Activated CD4-positive, alpha-beta T cell treated with anti-CD3 and anti-CD28 coated beads, Interleukin-2, amount 10 ng/mL, durations not matched to agents 24 days and 14 days (primary cell): ENCODE data around the gene PRPF40B. TPM values are rescaled to one million over a fixed set of nuclear protein-coding genes. Genes with fewer than 3 reads are reported as not detected.

Experiments
- DNase-seq: peaks from one replicate; pipeline ENCODE4 v3.0.0; 2022
- H3K27ac Mint-ChIP-seq: one replicate; pipeline ENCODE4 v1.8.0; 2022; ENCODE audit warnings: mild to moderate bottlenecking, mixed read lengths
- H3K27me3 Mint-ChIP-seq: one replicate; pipeline ENCODE4 v1.8.0; 2022; ENCODE audit warnings: mixed read lengths
- H3K36me3 Mint-ChIP-seq: one replicate; pipeline ENCODE4 v1.8.0; 2022; ENCODE audit warnings: low read depth, mild to moderate bottlenecking, mixed read lengths
- H3K4me1 Mint-ChIP-seq: one replicate; pipeline ENCODE4 v1.8.0; 2021; ENCODE audit warnings: mixed read lengths
- H3K4me3 Mint-ChIP-seq: one replicate; pipeline ENCODE4 v1.8.0; 2022; ENCODE audit warnings: mild to moderate bottlenecking, moderate library complexity, mixed read lengths
- H3K9me3 Mint-ChIP-seq: one replicate; pipeline ENCODE4 v1.8.0; 2021; ENCODE audit warnings: mixed read lengths
- intact Hi-C: fragments of 100-400 bp; cut with micrococcal nuclease; formaldehyde crosslinking; loops from one replicate; pipeline ENCODE4 v1.15.1; 2023
- total RNA-seq: library from RNA; stranded (reverse); gene quantifications from 2 replicates; pipeline ENCODE4 v1.2.3, GENCODE V29; 2022

Gene PRPF40B
- total RNA-seq, 1 donor from 2014 or later: 12.3 TPM

GRCh38 chr12:49648712-49649003 is 25.3 kb downstream of the PRPF40B start:
- H3K27ac Mint-ChIP-seq: no peak overlapping the region
- no peaks in the 10 kb centered on the region for H3K9me3 Mint-ChIP-seq
- intact Hi-C loops: no loop called here
- DNase-seq: no peak
- no peak overlapping the region for H3K4me3 Mint-ChIP-seq
- peaks cover 55% of the 10 kb centered on the region for H3K36me3 Mint-ChIP-seq
- peaks cover 30% of the 10 kb centered on the region for H3K4me1 Mint-ChIP-seq
- H3K27me3 Mint-ChIP-seq: no peaks in the 10 kb centered on the region

- Mint-ChIP-seq H3K4me1 (peaks cover 28% of the 10 kb centered on the region), H3K27ac (peak overlapping the region; percentile 37), H3K4me3 (no peak overlapping the region), H3K36me3 (peaks cover 56% of the 10 kb centered on the region), H3K27me3 (no peaks in the 10 kb centered on the region), H3K9me3 (no peaks in the 10 kb centered on the region)
- intact Hi-C loops: no loop called here
- no peak for DNase-seq
These were observed 26.1 kb downstream of the PRPF40B start for GRCh38 chr12:49649445-49649844.

GRCh38 chr12:49649892-49650291 is 26.5 kb downstream of the PRPF40B start:
- Mint-ChIP-seq H3K36me3 (peaks cover 56% of the 10 kb centered on the region), H3K4me1 (peaks cover 25% of the 10 kb centered on the region), H3K4me3 (no peak overlapping the region), H3K9me3 (no peaks in the 10 kb centered on the region), H3K27ac (no peak overlapping the region), H3K27me3 (no peaks in the 10 kb centered on the region)
- intact Hi-C loops: no loop called here
- DNase-seq: no peak

- Mint-ChIP-seq H3K36me3 (peaks cover 63% of the 10 kb centered on the region), H3K9me3 (no peaks in the 10 kb centered on the region), H3K4me1 (peaks cover 28% of the 10 kb centered on the region), H3K27me3 (no peaks in the 10 kb centered on the region), H3K27ac (no peak overlapping the region), H3K4me3 (no peak overlapping the region)
- no peak for DNase-seq
- intact Hi-C loops: no loop called here
These were observed 28.5 kb downstream of the PRPF40B start for GRCh38 chr12:49651855-49652254.

GRCh38 chr12:49652921-49653520 is 29.7 kb downstream of the PRPF40B start:
- no peak for DNase-seq
- H3K4me3 Mint-ChIP-seq: no peak overlapping the region
- peaks cover 29% of the 10 kb centered on the region for H3K4me1 Mint-ChIP-seq
- no peak overlapping the region for H3K27ac Mint-ChIP-seq
- intact Hi-C loops: no loop called here
- H3K27me3 Mint-ChIP-seq: no peaks in the 10 kb centered on the region
- peaks cover 63% of the 10 kb centered on the region for H3K36me3 Mint-ChIP-seq
- H3K9me3 Mint-ChIP-seq: no peaks in the 10 kb centered on the region

GRCh38 chr12:49654715-49655114 is 31.4 kb downstream of the PRPF40B start:
- intact Hi-C loops: no loop called here
- no peaks in the 10 kb centered on the region for H3K27me3 Mint-ChIP-seq
- no peak overlapping the region for H3K27ac Mint-ChIP-seq
- H3K4me3 Mint-ChIP-seq: no peak overlapping the region
- H3K4me1 Mint-ChIP-seq: peaks cover 17% of the 10 kb centered on the region
- no peak for DNase-seq
- H3K36me3 Mint-ChIP-seq: peaks cover 61% of the 10 kb centered on the region
- H3K9me3 Mint-ChIP-seq: no peaks in the 10 kb centered on the region

- Mint-ChIP-seq H3K36me3 (peaks cover 59% of the 10 kb centered on the region), H3K4me1 (peaks cover 17% of the 10 kb centered on the region), H3K27ac (peak overlapping the region; percentile 23), H3K9me3 (no peaks in the 10 kb centered on the region), H3K27me3 (no peaks in the 10 kb centered on the region), H3K4me3 (no peak overlapping the region)
- DNase-seq: no peak
- intact Hi-C loops: no loop called here
These were observed 32.4 kb downstream of the PRPF40B start for GRCh38 chr12:49655595-49656236.

GRCh38 chr12:49658276-49658675 is 34.9 kb downstream of the PRPF40B start:
- DNase-seq: no peak
- Mint-ChIP-seq H3K27me3 (no peaks in the 10 kb centered on the region), H3K4me1 (peaks cover 41% of the 10 kb centered on the region), H3K36me3 (peaks cover 73% of the 10 kb centered on the region), H3K27ac (no peak overlapping the region), H3K4me3 (no peak overlapping the region), H3K9me3 (no peaks in the 10 kb centered on the region)
- intact Hi-C loops: no loop called here

- no peak overlapping the region for H3K27ac Mint-ChIP-seq
- DNase-seq: no peak
- peaks cover 70% of the 10 kb centered on the region for H3K36me3 Mint-ChIP-seq
- intact Hi-C loops: loop anchor here (5.0 kb wide), 1 partner anchor 93 kb away; no protein-coding TSS in a partner anchor
- no peak overlapping the region for H3K4me3 Mint-ChIP-seq
- H3K9me3 Mint-ChIP-seq: no peaks in the 10 kb centered on the region
- no peaks in the 10 kb centered on the region for H3K27me3 Mint-ChIP-seq
- H3K4me1 Mint-ChIP-seq: peaks cover 55% of the 10 kb centered on the region
These were observed 36.4 kb downstream of the PRPF40B start for GRCh38 chr12:49659753-49660152.

GRCh38 chr12:49661191-49661590 is 37.8 kb downstream of the PRPF40B start:
- Mint-ChIP-seq H3K4me3 (peak overlapping the region; percentile 80), H3K9me3 (no peaks in the 10 kb centered on the region), H3K36me3 (peaks cover 69% of the 10 kb centered on the region), H3K27ac (peak overlapping the region; percentile 93), H3K27me3 (no peaks in the 10 kb centered on the region), H3K4me1 (peaks cover 62% of the 10 kb centered on the region)
- intact Hi-C loops: loop anchor here (1.0 to 5.0 kb wide), 2 partner anchors 46 to 91 kb away; partner anchors contain the start of gene FMNL3
- no peak for DNase-seq

GRCh38 chr12:49661746-49662145 is 38.4 kb downstream of the PRPF40B start:
- Mint-ChIP-seq H3K9me3 (no peaks in the 10 kb centered on the region), H3K4me1 (peaks cover 58% of the 10 kb centered on the region), H3K4me3 (peak overlapping the region; percentile 80), H3K27me3 (no peaks in the 10 kb centered on the region), H3K27ac (peak overlapping the region; percentile 93), H3K36me3 (peaks cover 65% of the 10 kb centered on the region)
- no peak for DNase-seq
- intact Hi-C loops: loop anchor here (1.0 to 5.0 kb wide), 3 partner anchors 17 to 91 kb away; partner anchors contain the start of gene FMNL3

GRCh38 chr12:49662998-49663843 is 39.9 kb downstream of the PRPF40B start:
- intact Hi-C loops: loop anchor here (1.0 to 5.0 kb wide), 4 partner anchors 8 to 89 kb away; no protein-coding TSS in a partner anchor
- peak overlapping the region; percentile 93 for H3K27ac Mint-ChIP-seq
- no peaks in the 10 kb centered on the region for H3K27me3 Mint-ChIP-seq
- peaks cover 59% of the 10 kb centered on the region for H3K36me3 Mint-ChIP-seq
- peaks cover 66% of the 10 kb centered on the region for H3K4me1 Mint-ChIP-seq
- DNase-seq: peak; percentile 92
- H3K9me3 Mint-ChIP-seq: no peaks in the 10 kb centered on the region
- H3K4me3 Mint-ChIP-seq: peak overlapping the region; percentile 80

GRCh38 chr12:49664167-49664566 is 40.8 kb downstream of the PRPF40B start:
- intact Hi-C loops: loop anchor here (5.0 kb wide), 1 partner anchor 88 kb away; no protein-coding TSS in a partner anchor
- no peak overlapping the region for H3K4me3 Mint-ChIP-seq
- peaks cover 70% of the 10 kb centered on the region for H3K4me1 Mint-ChIP-seq
- no peaks in the 10 kb centered on the region for H3K9me3 Mint-ChIP-seq
- H3K27me3 Mint-ChIP-seq: no peaks in the 10 kb centered on the region
- peak overlapping the region; percentile 13 for H3K27ac Mint-ChIP-seq
- peaks cover 54% of the 10 kb centered on the region for H3K36me3 Mint-ChIP-seq
- no peak for DNase-seq
